ENCODE data around the gene LRCH2.

LRCH2 gene

DNA sequence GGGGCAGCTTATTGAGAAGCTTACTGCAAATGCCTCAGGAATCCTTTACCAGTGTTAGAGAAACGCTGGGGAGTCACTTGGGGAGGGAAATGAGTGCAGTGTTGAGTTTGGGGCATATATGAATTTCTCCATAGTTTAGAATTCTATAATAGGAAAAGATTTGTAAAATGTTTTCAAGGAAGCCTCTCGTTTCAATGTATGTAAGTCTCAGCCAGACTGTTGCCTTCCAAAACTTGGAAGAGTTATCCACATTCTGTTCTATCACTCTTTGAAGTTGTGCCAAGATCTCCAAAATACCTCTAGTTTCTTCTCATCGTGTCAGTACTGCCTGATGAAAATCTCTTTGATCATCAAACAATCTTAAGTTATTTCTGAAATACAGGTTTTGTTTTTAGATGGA is 565 bp upstream of the LRCH2 start:
- Histone ChIP-seq H3K4me3 (ENCODE audit: low read depth in 1 of 2, low read length in 2 of 2) (no peak overlapping the region), H3K79me2 (ENCODE audit: insufficient read depth, low read length) (no peaks in the 10 kb centered on the region), H2AFZ (ENCODE audit: low read depth, low read length) (no peak overlapping the region), H3K4me1 (ENCODE audit: insufficient read depth, low read length) (no peaks in the 10 kb centered on the region), H3K27me3 (ENCODE audit: insufficient read depth, low read length, poor library complexity) (no peaks in the 10 kb centered on the region), H3K4me2 (ENCODE audit: insufficient read depth, low read length) (no peak overlapping the region), H3K9me3 (ENCODE audit: insufficient read depth, low read length, severe bottlenecking) (no peaks in the 10 kb centered on the region), H3K36me3 (ENCODE audit: insufficient read depth, low read length) (no peaks in the 10 kb centered on the region), H3K27ac (ENCODE audit: low read length) (no peak overlapping the region), H4K20me1 (ENCODE audit: insufficient read depth, low read length) (no peaks in the 10 kb centered on the region), H3K9ac (ENCODE audit: low read depth, low read length) (no peak overlapping the region)
- no peak for DNase-seq
- no peak for ATAC-seq (ENCODE audit: insufficient read depth, low read depth)
- TF ChIP-seq EZH2 (IDR thresholded peaks at IDR 0.05; ENCODE audit: borderline replicate concordance, low read depth, low read length, severe bottlenecking), result no peak
- TF ChIP-seq, protein P1, sequence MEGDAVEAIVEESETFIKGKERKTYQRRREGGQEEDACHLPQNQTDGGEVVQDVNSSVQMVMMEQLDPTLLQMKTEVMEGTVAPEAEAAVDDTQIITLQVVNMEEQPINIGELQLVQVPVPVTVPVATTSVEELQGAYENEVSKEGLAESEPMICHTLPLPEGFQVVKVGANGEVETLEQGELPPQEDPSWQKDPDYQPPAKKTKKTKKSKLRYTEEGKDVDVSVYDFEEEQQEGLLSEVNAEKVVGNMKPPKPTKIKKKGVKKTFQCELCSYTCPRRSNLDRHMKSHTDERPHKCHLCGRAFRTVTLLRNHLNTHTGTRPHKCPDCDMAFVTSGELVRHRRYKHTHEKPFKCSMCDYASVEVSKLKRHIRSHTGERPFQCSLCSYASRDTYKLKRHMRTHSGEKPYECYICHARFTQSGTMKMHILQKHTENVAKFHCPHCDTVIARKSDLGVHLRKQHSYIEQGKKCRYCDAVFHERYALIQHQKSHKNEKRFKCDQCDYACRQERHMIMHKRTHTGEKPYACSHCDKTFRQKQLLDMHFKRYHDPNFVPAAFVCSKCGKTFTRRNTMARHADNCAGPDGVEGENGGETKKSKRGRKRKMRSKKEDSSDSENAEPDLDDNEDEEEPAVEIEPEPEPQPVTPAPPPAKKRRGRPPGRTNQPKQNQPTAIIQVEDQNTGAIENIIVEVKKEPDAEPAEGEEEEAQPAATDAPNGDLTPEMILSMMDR (IDR thresholded peaks at IDR 0.05; ENCODE audit: borderline replicate concordance, extremely low read depth, low read length, poor library complexity, severe bottlenecking), result no peak

- H3K9ac ChIP-seq (ENCODE audit: low read depth, low read length), result no peak overlapping the region
- H2AFZ ChIP-seq (ENCODE audit: low read depth, low read length), result no peak overlapping the region
- no peaks in the 10 kb centered on the region for H3K79me2 ChIP-seq (ENCODE audit: insufficient read depth, low read length)
- H3K36me3 ChIP-seq (ENCODE audit: insufficient read depth, low read length), result no peaks in the 10 kb centered on the region
- TF ChIP-seq, protein P1 (IDR thresholded peaks at IDR 0.05; ENCODE audit: borderline replicate concordance, extremely low read depth, low read length, poor library complexity, severe bottlenecking), result no peak
- no peak for TF ChIP-seq EZH2 (IDR thresholded peaks at IDR 0.05; ENCODE audit: borderline replicate concordance, low read depth, low read length, severe bottlenecking)
- no peak for ATAC-seq (ENCODE audit: insufficient read depth, low read depth)
- H3K4me2 ChIP-seq (ENCODE audit: insufficient read depth, low read length), result no peak overlapping the region
- no peaks in the 10 kb centered on the region for H3K4me1 ChIP-seq (ENCODE audit: insufficient read depth, low read length)
- H3K4me3 ChIP-seq (ENCODE audit: low read depth in 1 of 2, low read length in 2 of 2), result no peak overlapping the region
- no peaks in the 10 kb centered on the region for H4K20me1 ChIP-seq (ENCODE audit: insufficient read depth, low read length)
- no peaks in the 10 kb centered on the region for H3K9me3 ChIP-seq (ENCODE audit: insufficient read depth, low read length, severe bottlenecking)
- no peak overlapping the region for H3K27ac ChIP-seq (ENCODE audit: low read length)
- no peak for DNase-seq
- no peaks in the 10 kb centered on the region for H3K27me3 ChIP-seq (ENCODE audit: insufficient read depth, low read length, poor library complexity)
Observed at GRCh38 chrX:115232933-115233496, 881 bp downstream of the LRCH2 start.

GRCh38 chrX:115229337-115230003 is 4.4 kb downstream of the LRCH2 start:
- no peak for TF ChIP-seq EZH2 (IDR thresholded peaks at IDR 0.05; ENCODE audit: borderline replicate concordance, low read depth, low read length, severe bottlenecking)
- TF ChIP-seq, protein P1 (IDR thresholded peaks at IDR 0.05; ENCODE audit: borderline replicate concordance, extremely low read depth, low read length, poor library complexity, severe bottlenecking), result no peak
- H3K9me3 ChIP-seq (ENCODE audit: insufficient read depth, low read length, severe bottlenecking), result no peaks in the 10 kb centered on the region
- H4K20me1 ChIP-seq (ENCODE audit: insufficient read depth, low read length), result no peaks in the 10 kb centered on the region
- H3K4me3 ChIP-seq (ENCODE audit: low read depth in 1 of 2, low read length in 2 of 2), result no peak overlapping the region
- no peak overlapping the region for H3K9ac ChIP-seq (ENCODE audit: low read depth, low read length)
- no peak overlapping the region for H2AFZ ChIP-seq (ENCODE audit: low read depth, low read length)
- no peaks in the 10 kb centered on the region for H3K4me1 ChIP-seq (ENCODE audit: insufficient read depth, low read length)
- ATAC-seq (ENCODE audit: insufficient read depth, low read depth) (no peak), DNase-seq (no peak)
- H3K27me3 ChIP-seq (ENCODE audit: insufficient read depth, low read length, poor library complexity), result no peaks in the 10 kb centered on the region
- H3K36me3 ChIP-seq (ENCODE audit: insufficient read depth, low read length), result no peaks in the 10 kb centered on the region
- no peak overlapping the region for H3K27ac ChIP-seq (ENCODE audit: low read length)
- no peaks in the 10 kb centered on the region for H3K79me2 ChIP-seq (ENCODE audit: insufficient read depth, low read length)
- no peak overlapping the region for H3K4me2 ChIP-seq (ENCODE audit: insufficient read depth, low read length)
